ENCODE measurements around the gene HOXC4. TPM values are rescaled to one million over a fixed set of nuclear protein-coding genes. Genes with fewer than 3 reads are reported as not detected.

The HOXC4 gene
- 3.6 TPM for total RNA-seq

GRCh38 chr12:54053751-54054741 is at the start of gene HOXC4:
HOXC4 (plus strand) TSS chr12:54053835; CDS start chr12:54053923, 88 bp downstream.
- no peak for DNase-seq

- DNase-seq: no peak
Observed at GRCh38 chr12:54004063-54004840, 49.4 kb upstream of the HOXC4 start.

- DNase-seq: no peak
Observed at GRCh38 chr12:54004841-54005530, 48.6 kb upstream of the HOXC4 start.

GRCh38 chr12:54005531-54005852 is 48.1 kb upstream of the HOXC4 start:
- no peak for DNase-seq

GRCh38 chr12:54005853-54006558 is 47.6 kb upstream of the HOXC4 start:
- DNase-seq: peak; percentile 91

- no peak for DNase-seq
Observed at GRCh38 chr12:54006559-54007220, 46.9 kb upstream of the HOXC4 start.

GRCh38 chr12:54007538-54008259 is 45.9 kb upstream of the HOXC4 start:
- no peak for DNase-seq

- DNase-seq: no peak
Observed at GRCh38 chr12:54008260-54008552, 45.4 kb upstream of the HOXC4 start.

- DNase-seq: no peak
Observed at GRCh38 chr12:54009171-54010052, 44.2 kb upstream of the HOXC4 start.

GRCh38 chr12:54010053-54010971 is 43.3 kb upstream of the HOXC4 start:
- DNase-seq: no peak

- DNase-seq: no peak
Observed at GRCh38 chr12:54010972-54011664, 42.5 kb upstream of the HOXC4 start.

GRCh38 chr12:54011665-54012532 is 41.7 kb upstream of the HOXC4 start:
- DNase-seq: no peak

- no peak for DNase-seq
Observed at GRCh38 chr12:54012631-54013409, 40.8 kb upstream of the HOXC4 start.

- DNase-seq: no peak
Observed at GRCh38 chr12:54014377-54015017, 39.1 kb upstream of the HOXC4 start.

GRCh38 chr12:54015018-54015931 is 38.4 kb upstream of the HOXC4 start:
- no peak for DNase-seq
